ENCODE data around the gene KRT85. TPM values are rescaled to one million over a fixed set of nuclear protein-coding genes. Genes with fewer than 3 reads are reported as not detected.

The KRT85 gene
- total and polyA plus RNA-seq, 2 donors (not counting 1 experiment from before 2014, with no cell fraction given): not detected

- H3K27me3 Mint-ChIP-seq: peaks cover 47% of the 10 kb centered on the region
- no peak overlapping the region for H3K4me3 ChIP-seq (ENCODE audit: control extremely low read depth in 1 of 5, extremely low read depth in 1 of 5, insufficient read depth in 1 of 5, low read depth in 2 of 5, low read length in 4 of 5)
- TF ChIP-seq EZH2 (IDR thresholded peaks at IDR 0.05; ENCODE audit: borderline replicate concordance, insufficient read depth, low read depth, low read length, poor library complexity, severe bottlenecking) (no peak), CTCF (IDR thresholded peaks at IDR 0.05) (no peak)
- H3K9me3 ChIP-seq (ENCODE audit: control extremely low read depth in 1 of 3, control insufficient read depth in 2 of 3, insufficient read depth in 1 of 3, low read length in 2 of 3): no peaks in the 10 kb centered on the region
- H4K20me1 ChIP-seq (ENCODE audit: control insufficient read depth, insufficient read depth, low read length, poor library complexity, severe bottlenecking): no peaks in the 10 kb centered on the region
- no peaks in the 10 kb centered on the region for H3K4me1 Mint-ChIP-seq
- no peak overlapping the region for H3K9ac ChIP-seq (ENCODE audit: low read length)
- H3K27ac Mint-ChIP-seq: no peak overlapping the region
- no peak overlapping the region for H3K4me3 Mint-ChIP-seq
- ATAC-seq (ENCODE audit: low read depth) (no peak), DNase-seq (no peak)
- no peaks in the 10 kb centered on the region for H3K4me1 ChIP-seq (ENCODE audit: control insufficient read depth in 2 of 2, insufficient read depth in 2 of 2, low read length in 2 of 2)
- H3K4me2 ChIP-seq (replicated peaks; ENCODE audit: low read depth, low read length, poor library complexity, severe bottlenecking): no peak overlapping the region
- intact Hi-C loops (cut with micrococcal nuclease): no loop called here
- no peaks in the 10 kb centered on the region for H3K9me3 Mint-ChIP-seq (ENCODE audit: insufficient read depth)
- CTCF ChIA-PET: no interaction called here
- H3K79me2 ChIP-seq (ENCODE audit: control insufficient read depth, insufficient read depth, low read length): no peaks in the 10 kb centered on the region
- POLR2A ChIA-PET: interaction anchor here (0.7 kb wide), 1 partner anchor 626 kb away, joined by 3 read pairs; no protein-coding TSS in a partner anchor
- H3K36me3 ChIP-seq (replicated peaks in 1 of 2; ENCODE audit: control extremely low read depth in 1 of 2, control insufficient read depth in 1 of 2, extremely low read depth in 1 of 2, insufficient read depth in 2 of 2, low read length in 1 of 2): no peaks in the 10 kb centered on the region
- no peak overlapping the region for H3K27ac ChIP-seq (ENCODE audit: low read length in 2 of 2)
- H2AFZ ChIP-seq (ENCODE audit: insufficient read depth, low read depth, low read length, poor library complexity, severe bottlenecking): no peak overlapping the region
- 100% methylated on average over 1 of the region's 1 CpG for WGBS (ENCODE audit: insufficient coverage)
- H3K27me3 ChIP-seq (replicated peaks in 1 of 4; ENCODE audit: control extremely low read depth in 1 of 4, control insufficient read depth in 3 of 4, insufficient read depth in 4 of 4, low read length in 3 of 4): peaks cover 0 to 36% (median 7%) of the 10 kb centered on the region in 4 experiments
Measured at GRCh38 chr12:52322069-52322468, 45.2 kb downstream of the KRT85 start.

DNA sequence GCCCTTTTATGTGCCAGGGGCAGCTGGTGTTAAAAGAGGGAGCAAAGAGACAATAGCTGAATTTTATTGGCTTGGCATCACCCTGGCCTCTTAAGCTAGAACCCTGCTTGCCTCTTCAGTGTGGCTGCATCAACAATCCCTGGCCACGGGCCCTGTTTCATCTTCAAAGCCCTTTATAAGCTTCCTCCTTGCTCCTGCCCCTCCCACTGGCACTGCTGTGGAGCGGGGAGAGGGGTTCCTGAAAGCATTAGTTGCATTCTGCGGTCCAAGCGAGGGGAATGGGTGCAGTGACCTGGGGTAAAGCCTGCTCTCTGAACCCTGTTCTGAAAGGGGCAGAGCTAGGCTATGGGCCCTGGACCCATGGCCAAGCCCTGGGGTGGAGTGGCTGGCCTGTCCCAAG, 45.9 kb downstream of the KRT85 start:
- H3K27ac Mint-ChIP-seq: no peak overlapping the region

More for the DNA sequence above, 45.9 kb downstream of the KRT85 start:
- intact Hi-C loops (cut with micrococcal nuclease): no loop called here
- no peak for DNase-seq
- ChIA-PET POLR2A (no interaction called here), CTCF (no interaction called here)
- Histone ChIP-seq H3K9ac (ENCODE audit: low read length) (no peak overlapping the region), H4K20me1 (ENCODE audit: control insufficient read depth, insufficient read depth, low read length, poor library complexity, severe bottlenecking) (no peaks in the 10 kb centered on the region), H2AFZ (ENCODE audit: insufficient read depth, low read depth, low read length, poor library complexity, severe bottlenecking) (no peak overlapping the region), H3K36me3 (replicated peaks in 1 of 2; ENCODE audit: control extremely low read depth in 1 of 2, control insufficient read depth in 1 of 2, extremely low read depth in 1 of 2, insufficient read depth in 2 of 2, low read length in 1 of 2) (no peaks in the 10 kb centered on the region), H3K27me3 (replicated peaks in 1 of 4; ENCODE audit: control extremely low read depth in 1 of 4, control insufficient read depth in 3 of 4, insufficient read depth in 4 of 4, low read length in 3 of 4) (peaks cover 0 to 36% (median 7%) of the 10 kb centered on the region in 4 experiments), H3K27ac (ENCODE audit: low read length in 2 of 2) (no peak overlapping the region), H3K4me3 (ENCODE audit: control extremely low read depth in 1 of 5, extremely low read depth in 1 of 5, insufficient read depth in 1 of 5, low read depth in 2 of 5, low read length in 4 of 5) (no peak overlapping the region), H3K79me2 (ENCODE audit: control insufficient read depth, insufficient read depth, low read length) (no peaks in the 10 kb centered on the region), H3K4me1 (ENCODE audit: control insufficient read depth in 2 of 2, insufficient read depth in 2 of 2, low read length in 2 of 2) (no peaks in the 10 kb centered on the region), H3K9me3 (ENCODE audit: control extremely low read depth in 1 of 3, control insufficient read depth in 2 of 3, insufficient read depth in 1 of 3, low read length in 2 of 3) (no peaks in the 10 kb centered on the region), H3K4me2 (replicated peaks; ENCODE audit: low read depth, low read length, poor library complexity, severe bottlenecking) (no peak overlapping the region)
- Mint-ChIP-seq H3K4me3 (no peak overlapping the region), H3K27me3 (peaks cover 47% of the 10 kb centered on the region), H3K9me3 (ENCODE audit: insufficient read depth) (no peaks in the 10 kb centered on the region), H3K4me1 (no peaks in the 10 kb centered on the region)
- WGBS (ENCODE audit: insufficient coverage): 65% methylated on average over 4 of the region's 4 CpGs
- TF ChIP-seq EZH2 (IDR thresholded peaks at IDR 0.05; ENCODE audit: borderline replicate concordance, insufficient read depth, low read depth, low read length, poor library complexity, severe bottlenecking): no peak
- no peak for TF ChIP-seq CTCF (IDR thresholded peaks at IDR 0.05)
- ATAC-seq (ENCODE audit: low read depth): no peak

All from B cell (primary cell).